CMK (cell line): ENCODE measurements around the gene CRY2.

Experiments used
- DNase-seq: peaks from one replicate; pipeline ENCODE4 v3.0.0-alpha.2; 2010; ENCODE audit warnings: low read depth

Gene CRY2

GRCh38 chr11:45930951-45931570 is 83.8 kb downstream of the CRY2 start:
- DNase-seq = no peak

- no peak for DNase-seq
These were observed 84.5 kb downstream of the CRY2 start for GRCh38 chr11:45931739-45932138.

- no peak for DNase-seq
These were observed 84.9 kb downstream of the CRY2 start for GRCh38 chr11:45932217-45932616.
